ENCODE data around the gene MYH7B.

- TF ChIP-seq POLR2A (IDR thresholded peaks at IDR 0.05) (no peak), CTCF (IDR thresholded peaks at IDR 0.05) (no peak)
Measured at GRCh38 chr20:35001596-35002362, 46.1 kb downstream of the MYH7B start.
